ENCODE results near the gene C19orf38.

The C19orf38 gene

GRCh38 chr19:10915130-10916091, 67.2 kb downstream of the C19orf38 start:
- DNase-seq: no peak

GRCh38 chr19:10916602-10917001, 68.4 kb downstream of the C19orf38 start:
- no peak for DNase-seq

- no peak for DNase-seq
Observed at GRCh38 chr19:10918359-10918758, 70.1 kb downstream of the C19orf38 start.
